K562 (cell line): ENCODE data around the gene KDELR3. TPM values are rescaled to one million over a fixed set of nuclear protein-coding genes. Genes with fewer than 3 reads are reported as not detected.

Experiments used
- ATAC-seq: fragments of 200-7000 bp; cut with Tn5 transposase; 3 replicates; pipeline ENCODE4 v1.9.1; 2020; ENCODE audit warnings: moderate library complexity
- BruUV-seq: library from RNA; stranded (reverse); fragments of 400-500 nt; replicated peaks from 2 replicates; lab custom pipeline; 2021; lab: Mats Ljungman, UMichigan
- CTCF ChIA-PET: fragments of 300-600 bp; formaldehyde crosslinking; extraction: SDS; loops from one replicate; lab custom pipeline; 2021; ENCODE audit warnings: low intra/inter-chr PET ratio; lab: Yijun Ruan, JAX
- POLR2A ChIA-PET: fragments of 300-600, 350-650 bp; sonication (Branson Sonifier 250); formaldehyde crosslinking; extraction: SDS; loops from one replicate; lab custom pipeline; 2021; ENCODE audit warnings: antibody characterized with exemption, inconsistent platforms; lab: Yijun Ruan, JAX
- DNase-seq, 4 experiments: peaks; one replicate each; pipeline versions ENCODE4 v3.0.0 to v3.0.0-alpha.2; 2011 to 2018; ENCODE audit warnings: low spot score in 3 of 4, mixed read lengths in 3 of 4; ENCODE audit errors: extremely low read depth in 1 of 4
- FAIRE-seq: peaks from 2 replicates; lab custom pipeline; 2011; peaks lifted over from hg19 to GRCh38; lab: Jason Lieb, UNC
- H2AFZ ChIP-seq: 2 replicates; pipeline ENCODE4 v1.6.0; 2011; ENCODE audit warnings: low read depth, low read length, control low read depth, inconsistent platforms
- H3K27ac ChIP-seq: fragments of 200-600 bp; 3 replicates; pipeline ENCODE4 v1.8.0; 2011; ENCODE audit warnings: low read depth, mild to moderate bottlenecking, control low read depth, inconsistent platforms, low read length, moderate library complexity, mixed read lengths; ENCODE audit errors: extremely low read depth
- H3K27me3 ChIP-seq, 2 experiments: fragments of 300-600 bp in 1 of 2; 2 replicates in 1 of 2; 3 replicates in 1 of 2; pipeline versions ENCODE4 v1.6.0 to v1.8.0; 2011; ENCODE audit warnings: inconsistent platforms in 2 of 2, low read length in 2 of 2, mild to moderate bottlenecking in 1 of 2, mixed read lengths in 1 of 2, moderate library complexity in 1 of 2; ENCODE audit not compliant: control insufficient read depth in 2 of 2, insufficient read depth in 2 of 2
- H3K36me3 ChIP-seq: fragments of 300-600 bp; 3 replicates; pipeline ENCODE4 v1.8.0; 2011; ENCODE audit warnings: mild to moderate bottlenecking, low read length, inconsistent platforms; ENCODE audit not compliant: control insufficient read depth, insufficient read depth
- H3K4me1 ChIP-seq, 2 experiments: fragments of 200-600 bp in 1 of 2; replicated peaks in 1 of 2; 2 replicates in 1 of 2; 3 replicates in 1 of 2; pipeline versions ENCODE4 v1.5.1 to v1.8.0; 2011; ENCODE audit warnings: inconsistent platforms in 2 of 2, low read length in 2 of 2, mild to moderate bottlenecking in 1 of 2, mixed read lengths in 1 of 2, moderate library complexity in 1 of 2; ENCODE audit not compliant: control insufficient read depth in 2 of 2, insufficient read depth in 2 of 2
- H3K4me2 ChIP-seq: 2 replicates; pipeline ENCODE4 v1.6.1; 2011; ENCODE audit warnings: low read length, control low read depth, inconsistent platforms, mixed read lengths; ENCODE audit not compliant: insufficient read depth
- H3K4me3 ChIP-seq: fragments of 200-600 bp; sonication (generic), shearing (Covaris generic); 2 replicates; pipeline ENCODE4 v1.5.1; 2016; ENCODE audit warnings: control low read depth, inconsistent platforms
- H3K79me2 ChIP-seq: fragments of 200-600 bp; 3 replicates; pipeline ENCODE4 v1.8.0; 2011; ENCODE audit warnings: low read length, inconsistent platforms; ENCODE audit not compliant: control insufficient read depth, insufficient read depth
- H3K9ac ChIP-seq, 2 experiments: 2 replicates each; pipeline versions ENCODE4 v1.6.0 to v1.6.1; 2011; ENCODE audit warnings: low read depth in 2 of 2, low read length in 2 of 2, control low read depth in 1 of 2, inconsistent platforms in 1 of 2, mild to moderate bottlenecking in 1 of 2, mixed read lengths in 1 of 2; ENCODE audit not compliant: insufficient read depth in 1 of 2
- H3K9me1 ChIP-seq: one replicate; pipeline ENCODE4 v1.6.0; 2011; ENCODE audit warnings: inconsistent platforms, mild to moderate bottlenecking, low read length, moderate library complexity; ENCODE audit not compliant: control insufficient read depth, insufficient read depth
- H3K9me3 ChIP-seq: replicated peaks from 2 replicates; pipeline ENCODE4 v1.5.1; 2011; ENCODE audit warnings: low read depth, low read length, inconsistent platforms; ENCODE audit not compliant: control insufficient read depth, insufficient read depth
- H4K20me1 ChIP-seq: replicated peaks from 2 replicates; pipeline ENCODE4 v1.6.1; 2011; ENCODE audit warnings: low read length, inconsistent platforms, mixed read lengths; ENCODE audit not compliant: control insufficient read depth, insufficient read depth
- CBX3 ChIP-seq, 2 experiments: IDR thresholded peaks; 1 replicate in 1 of 2; 2 replicates in 1 of 2; pipeline ENCODE4 v1.6.1; 2012; ENCODE audit warnings: inconsistent platforms in 2 of 2, low read length in 2 of 2, borderline replicate concordance in 1 of 2, control low read depth in 1 of 2
- DACH1 ChIP-seq: fragments of 450-650 bp; IDR thresholded peaks from 2 replicates; pipeline ENCODE4 v1.6.1; 2018; ENCODE audit not compliant: partially characterized antibody
- NR2F6 ChIP-seq: fragments of 450-650 bp; formaldehyde crosslinking; IDR thresholded peaks from 2 replicates; pipeline ENCODE4 v1.4.0; 2020; ENCODE audit warnings: mild to moderate bottlenecking
- OTX1 ChIP-seq: fragments of 450-650 bp; formaldehyde crosslinking; IDR thresholded peaks from 2 replicates; pipeline ENCODE4 v1.4.0; 2022; ENCODE audit warnings: mild to moderate bottlenecking
- POLR2AphosphoS5 ChIP-seq: IDR thresholded peaks from 2 replicates; pipeline ENCODE4 v1.6.1; 2011; ENCODE audit warnings: mild to moderate bottlenecking, low read depth, low read length, moderate library complexity; ENCODE audit not compliant: control insufficient read depth, insufficient read depth
- POLR2H ChIP-seq: IDR thresholded peaks from 2 replicates; pipeline ENCODE4 v1.6.1; 2016; ENCODE audit warnings: missing genetic modification characterization, low read depth, mild to moderate bottlenecking, control low read depth, missing compliant biosample characterization, moderate library complexity
- RBFOX2 ChIP-seq: fragments of 200-400 bp; formaldehyde crosslinking; IDR thresholded peaks from 2 replicates; pipeline ENCODE4 v1.6.1; 2017; ENCODE audit warnings: low read depth, mild to moderate bottlenecking, low read length, moderate library complexity
- ZEB2 ChIP-seq: fragments of 450-650 bp; IDR thresholded peaks from 2 replicates; pipeline ENCODE4 v1.6.1; 2016
- ZNF282 ChIP-seq: sonication (generic); formaldehyde crosslinking; IDR thresholded peaks from 2 replicates; pipeline ENCODE4 v1.8.1; 2023; ENCODE audit warnings: missing genetic modification reagents
- WGBS: fragments of 100-300 bp; shearing (Covaris generic); methylation state at CpG from one replicate; pipeline ENCODE4 v1.1.6; 2016; ENCODE audit warnings: low coverage, mixed read lengths; ENCODE audit not compliant: insufficient coverage; ENCODE audit errors: missing lambda C conversion rate; 5-methylcytosine and 5-hydroxymethylcytosine counted together
- in situ Hi-C: fragments of 300-500 bp; cut with MboI; formaldehyde crosslinking; loops from 4 replicates; pipeline ENCODE4 v1.15.0; 2018; ENCODE audit warnings: inconsistent platforms, mixed read lengths
- intact Hi-C: fragments of 100-400 bp; cut with micrococcal nuclease; formaldehyde crosslinking; loops from 2 replicates; pipeline ENCODE4 v1.14.2; 2022
- polyA plus RNA-seq, 8 experiments: library from polyadenylated mRNA; depleted of rRNA in 4 of 8; stranded (reverse) in 5 of 8; unstranded in 3 of 8; fragments of >200 nt; fragmentation: Nextera tagmentation in 2 of 8; fragmentation: Illumina TruSeq in 1 of 8; extraction: Ambion mirVana in 2 of 8; extraction: Trizol in 1 of 8; gene quantifications; 2 replicates each; pipeline versions ENCODE4 v1.2.1 to v1.2.3, GENCODE V29; 2011 to 2014; ENCODE audit warnings: inconsistent platforms in 1 of 8, missing spikeins in 1 of 8
- total RNA-seq, 7 experiments: library from RNA; depleted of rRNA in 6 of 7; stranded (reverse); fragments of >200 nt in 6 of 7; fragmentation: Illumina TruSeq in 2 of 7; extraction: Trizol in 2 of 7; gene quantifications; 2 replicates each; pipeline versions ENCODE4 v1.2.1 to v1.2.3, GENCODE V29; 2011 to 2021; ENCODE audit warnings: low replicate concordance in 1 of 7
- TF ChIP-seq, protein P1 (sequence below): fragments of 450-650 bp; IDR thresholded peaks from 2 replicates; pipeline ENCODE4 v1.6.1; 2017; ENCODE audit warnings: antibody characterized with exemption, mild to moderate bottlenecking
- TF ChIP-seq, protein P2 (sequence below): fragments of 250-450 bp; sonication (Bioruptor Pico); IDR thresholded peaks from 2 replicates; pipeline ENCODE4 v1.8.0; 2021; ENCODE audit warnings: mild to moderate bottlenecking, moderate library complexity
- TF ChIP-seq, protein P3 (sequence below): conservative IDR thresholded peaks from 2 replicates; pipeline ENCODE4 v1.6.1; 2011; ENCODE audit warnings: low read depth, mild to moderate bottlenecking, low read length; ENCODE audit not compliant: control insufficient read depth
- TF ChIP-seq, protein P4 (sequence below): sonication (generic); formaldehyde crosslinking; IDR thresholded peaks from 2 replicates; pipeline ENCODE4 v1.8.0; 2022; ENCODE audit warnings: missing genetic modification reagents, mild to moderate bottlenecking, borderline replicate concordance

The KDELR3 gene
- total and polyA plus RNA-seq, 9 of the 15 experiments (the other 6 are each of a cell fraction or from before 2014, with no cell fraction given), result 7.1 to 44.8 (median 9.6) TPM

DNA sequence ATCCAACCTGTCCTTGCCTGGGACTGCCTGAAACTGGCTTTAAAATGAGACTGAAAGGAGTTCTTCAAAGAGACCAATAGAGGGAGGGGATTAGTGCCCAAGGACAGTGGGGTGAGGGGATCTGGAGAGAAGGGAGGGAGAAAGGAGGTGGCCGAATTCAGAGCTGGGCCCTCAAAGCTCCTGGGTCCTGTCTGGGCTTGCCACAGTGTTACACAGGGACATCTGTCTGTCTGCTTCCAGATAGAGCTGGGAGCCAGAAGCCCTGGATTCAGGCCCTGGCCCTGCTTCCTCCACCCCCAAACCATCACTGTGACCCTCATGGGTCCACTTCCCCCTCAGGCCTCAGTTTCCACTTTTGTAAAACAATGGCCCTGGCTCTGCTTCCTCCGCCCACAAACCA lies 16.5 kb upstream of the KDELR3 start:
- H3K27me3 ChIP-seq, result no peaks in the 10 kb centered on the region; a peak in 1 of 5 replicates
- no peaks in the 10 kb centered on the region for H3K9me1 ChIP-seq
- no peak for TF ChIP-seq NR2F6 (CRISPR knock-in tag)
- TF ChIP-seq RBFOX2, result no peak
- no peak for TF ChIP-seq POLR2H
- TF ChIP-seq ZEB2, result no peak
- no peak for TF ChIP-seq DACH1
- TF ChIP-seq, protein P1, sequence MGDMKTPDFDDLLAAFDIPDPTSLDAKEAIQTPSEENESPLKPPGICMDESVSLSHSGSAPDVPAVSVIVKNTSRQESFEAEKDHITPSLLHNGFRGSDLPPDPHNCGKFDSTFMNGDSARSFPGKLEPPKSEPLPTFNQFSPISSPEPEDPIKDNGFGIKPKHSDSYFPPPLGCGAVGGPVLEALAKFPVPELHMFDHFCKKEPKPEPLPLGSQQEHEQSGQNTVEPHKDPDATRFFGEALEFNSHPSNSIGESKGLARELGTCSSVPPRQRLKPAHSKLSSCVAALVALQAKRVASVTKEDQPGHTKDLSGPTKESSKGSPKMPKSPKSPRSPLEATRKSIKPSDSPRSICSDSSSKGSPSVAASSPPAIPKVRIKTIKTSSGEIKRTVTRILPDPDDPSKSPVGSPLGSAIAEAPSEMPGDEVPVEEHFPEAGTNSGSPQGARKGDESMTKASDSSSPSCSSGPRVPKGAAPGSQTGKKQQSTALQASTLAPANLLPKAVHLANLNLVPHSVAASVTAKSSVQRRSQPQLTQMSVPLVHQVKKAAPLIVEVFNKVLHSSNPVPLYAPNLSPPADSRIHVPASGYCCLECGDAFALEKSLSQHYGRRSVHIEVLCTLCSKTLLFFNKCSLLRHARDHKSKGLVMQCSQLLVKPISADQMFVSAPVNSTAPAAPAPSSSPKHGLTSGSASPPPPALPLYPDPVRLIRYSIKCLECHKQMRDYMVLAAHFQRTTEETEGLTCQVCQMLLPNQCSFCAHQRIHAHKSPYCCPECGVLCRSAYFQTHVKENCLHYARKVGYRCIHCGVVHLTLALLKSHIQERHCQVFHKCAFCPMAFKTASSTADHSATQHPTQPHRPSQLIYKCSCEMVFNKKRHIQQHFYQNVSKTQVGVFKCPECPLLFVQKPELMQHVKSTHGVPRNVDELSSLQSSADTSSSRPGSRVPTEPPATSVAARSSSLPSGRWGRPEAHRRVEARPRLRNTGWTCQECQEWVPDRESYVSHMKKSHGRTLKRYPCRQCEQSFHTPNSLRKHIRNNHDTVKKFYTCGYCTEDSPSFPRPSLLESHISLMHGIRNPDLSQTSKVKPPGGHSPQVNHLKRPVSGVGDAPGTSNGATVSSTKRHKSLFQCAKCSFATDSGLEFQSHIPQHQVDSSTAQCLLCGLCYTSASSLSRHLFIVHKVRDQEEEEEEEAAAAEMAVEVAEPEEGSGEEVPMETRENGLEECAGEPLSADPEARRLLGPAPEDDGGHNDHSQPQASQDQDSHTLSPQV, result no peak
- TF ChIP-seq OTX1 (CRISPR knock-in tag), result no peak
- TF ChIP-seq, protein P2, sequence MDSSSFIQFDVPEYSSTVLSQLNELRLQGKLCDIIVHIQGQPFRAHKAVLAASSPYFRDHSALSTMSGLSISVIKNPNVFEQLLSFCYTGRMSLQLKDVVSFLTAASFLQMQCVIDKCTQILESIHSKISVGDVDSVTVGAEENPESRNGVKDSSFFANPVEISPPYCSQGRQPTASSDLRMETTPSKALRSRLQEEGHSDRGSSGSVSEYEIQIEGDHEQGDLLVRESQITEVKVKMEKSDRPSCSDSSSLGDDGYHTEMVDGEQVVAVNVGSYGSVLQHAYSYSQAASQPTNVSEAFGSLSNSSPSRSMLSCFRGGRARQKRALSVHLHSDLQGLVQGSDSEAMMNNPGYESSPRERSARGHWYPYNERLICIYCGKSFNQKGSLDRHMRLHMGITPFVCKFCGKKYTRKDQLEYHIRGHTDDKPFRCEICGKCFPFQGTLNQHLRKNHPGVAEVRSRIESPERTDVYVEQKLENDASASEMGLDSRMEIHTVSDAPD (CRISPR knock-in tag), result no peak
- no peak for TF ChIP-seq CBX3 (IDR thresholded peaks at IDR 0.05; ENCODE audit: borderline replicate concordance in 1 of 2, low read length in 2 of 2)
- TF ChIP-seq ZNF282 (CRISPR knock-in tag), result no peak
- no peak for TF ChIP-seq POLR2AphosphoS5
- TF ChIP-seq, protein P3, sequence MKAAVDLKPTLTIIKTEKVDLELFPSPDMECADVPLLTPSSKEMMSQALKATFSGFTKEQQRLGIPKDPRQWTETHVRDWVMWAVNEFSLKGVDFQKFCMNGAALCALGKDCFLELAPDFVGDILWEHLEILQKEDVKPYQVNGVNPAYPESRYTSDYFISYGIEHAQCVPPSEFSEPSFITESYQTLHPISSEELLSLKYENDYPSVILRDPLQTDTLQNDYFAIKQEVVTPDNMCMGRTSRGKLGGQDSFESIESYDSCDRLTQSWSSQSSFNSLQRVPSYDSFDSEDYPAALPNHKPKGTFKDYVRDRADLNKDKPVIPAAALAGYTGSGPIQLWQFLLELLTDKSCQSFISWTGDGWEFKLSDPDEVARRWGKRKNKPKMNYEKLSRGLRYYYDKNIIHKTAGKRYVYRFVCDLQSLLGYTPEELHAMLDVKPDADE, result no peak
- TF ChIP-seq, protein P4, sequence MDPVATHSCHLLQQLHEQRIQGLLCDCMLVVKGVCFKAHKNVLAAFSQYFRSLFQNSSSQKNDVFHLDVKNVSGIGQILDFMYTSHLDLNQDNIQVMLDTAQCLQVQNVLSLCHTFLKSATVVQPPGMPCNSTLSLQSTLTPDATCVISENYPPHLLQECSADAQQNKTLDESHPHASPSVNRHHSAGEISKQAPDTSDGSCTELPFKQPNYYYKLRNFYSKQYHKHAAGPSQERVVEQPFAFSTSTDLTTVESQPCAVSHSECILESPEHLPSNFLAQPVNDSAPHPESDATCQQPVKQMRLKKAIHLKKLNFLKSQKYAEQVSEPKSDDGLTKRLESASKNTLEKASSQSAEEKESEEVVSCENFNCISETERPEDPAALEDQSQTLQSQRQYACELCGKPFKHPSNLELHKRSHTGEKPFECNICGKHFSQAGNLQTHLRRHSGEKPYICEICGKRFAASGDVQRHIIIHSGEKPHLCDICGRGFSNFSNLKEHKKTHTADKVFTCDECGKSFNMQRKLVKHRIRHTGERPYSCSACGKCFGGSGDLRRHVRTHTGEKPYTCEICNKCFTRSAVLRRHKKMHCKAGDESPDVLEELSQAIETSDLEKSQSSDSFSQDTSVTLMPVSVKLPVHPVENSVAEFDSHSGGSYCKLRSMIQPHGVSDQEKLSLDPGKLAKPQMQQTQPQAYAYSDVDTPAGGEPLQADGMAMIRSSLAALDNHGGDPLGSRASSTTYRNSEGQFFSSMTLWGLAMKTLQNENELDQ, result no peak

More for the DNA sequence above, 16.5 kb upstream of the KDELR3 start:
- Histone ChIP-seq H3K9me3 (no peaks in the 10 kb centered on the region), H3K4me1 (peaks cover 0 to 38% of the 10 kb centered on the region in 2 experiments; a peak in 3 of 5 replicates), H3K27ac (no peak overlapping the region), H3K4me2 (no peak overlapping the region), H4K20me1 (peaks cover 11% of the 10 kb centered on the region; the same call in 1 of the 2 replicates), H3K4me3 (no peak overlapping the region), H3K79me2 (no peaks in the 10 kb centered on the region), H3K9ac (no peak overlapping the region), H2AFZ (no peak overlapping the region), H3K36me3 (no peaks in the 10 kb centered on the region)
- ChIA-PET POLR2A (interaction anchor here (0.6 to 1.6 kb wide), 4 partner anchors 12 to 52 kb away, joined by 3 to 4 read pairs (median 4); partner anchors contain the start of gene KDELR3), CTCF (no interaction called here)
- in situ Hi-C loops (no loop called here), intact Hi-C loops (no loop called here)
- BruUV-seq, result no TSS peak
- no peak for FAIRE-seq
- no peak for DNase-seq
- 82% methylated on average over 1 of the region's 2 CpGs for WGBS
- no peak for ATAC-seq
